GM20431 (cell line): ENCODE data around the gene SIX6.

Experiments used
- in situ Hi-C: fragments of 300-500 bp; cut with MseI, MboI; formaldehyde crosslinking; loops from one replicate; pipeline ENCODE4 v1.15.0; 2020; ENCODE audit warnings: low sequenced_read_pairs; ENCODE audit not compliant: unreplicated experiment

Gene SIX6

DNA sequence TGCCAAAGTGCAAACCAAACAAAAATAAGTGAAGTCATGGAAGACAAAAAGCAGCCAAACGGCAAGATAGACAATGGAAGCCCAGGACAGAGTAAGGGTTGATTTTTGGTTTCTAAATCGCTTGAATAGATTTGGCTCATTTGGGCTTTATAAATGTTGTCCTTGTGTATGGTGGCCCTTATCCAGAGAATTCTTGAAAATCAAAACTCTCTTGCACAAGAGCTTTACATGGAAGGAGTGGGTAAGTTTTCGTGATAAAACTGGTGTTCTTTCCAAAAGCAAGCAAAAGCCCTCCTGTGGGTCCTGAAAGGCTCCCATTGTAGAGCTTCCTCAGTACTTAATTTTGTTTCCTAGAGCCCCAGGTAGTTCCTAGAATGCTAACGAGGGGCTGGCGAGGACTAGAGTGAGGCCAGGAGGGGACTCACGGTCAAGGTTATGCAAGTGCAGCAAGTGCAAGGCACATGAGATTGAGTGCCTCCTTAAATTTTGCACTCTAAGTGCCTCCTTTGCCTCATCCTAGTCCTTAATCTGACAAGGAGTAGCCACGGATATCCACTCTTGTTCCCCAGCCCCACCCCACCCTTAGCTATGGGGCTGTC is 4.1 kb downstream of the SIX6 start:
- in situ Hi-C loops = no loop called here

DNA sequence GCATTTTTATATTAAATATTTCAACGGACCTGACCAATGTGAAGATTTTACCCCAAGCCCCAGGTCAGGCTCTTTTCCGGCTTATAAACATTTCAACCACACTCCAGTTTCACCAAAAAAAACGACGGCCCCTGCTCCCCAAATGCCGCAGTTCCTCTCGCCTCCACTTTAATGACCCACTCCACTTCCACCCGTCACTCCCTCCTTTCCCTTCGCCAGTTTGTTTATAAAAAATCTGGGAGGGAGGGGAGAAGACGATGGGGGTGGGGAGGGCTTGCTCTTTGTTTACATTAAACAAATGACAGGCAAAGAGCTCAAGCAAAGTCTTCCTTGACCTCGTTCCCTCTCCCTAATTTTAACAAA is 5.4 kb downstream of the SIX6 start:
- in situ Hi-C loops = no loop called here

DNA sequence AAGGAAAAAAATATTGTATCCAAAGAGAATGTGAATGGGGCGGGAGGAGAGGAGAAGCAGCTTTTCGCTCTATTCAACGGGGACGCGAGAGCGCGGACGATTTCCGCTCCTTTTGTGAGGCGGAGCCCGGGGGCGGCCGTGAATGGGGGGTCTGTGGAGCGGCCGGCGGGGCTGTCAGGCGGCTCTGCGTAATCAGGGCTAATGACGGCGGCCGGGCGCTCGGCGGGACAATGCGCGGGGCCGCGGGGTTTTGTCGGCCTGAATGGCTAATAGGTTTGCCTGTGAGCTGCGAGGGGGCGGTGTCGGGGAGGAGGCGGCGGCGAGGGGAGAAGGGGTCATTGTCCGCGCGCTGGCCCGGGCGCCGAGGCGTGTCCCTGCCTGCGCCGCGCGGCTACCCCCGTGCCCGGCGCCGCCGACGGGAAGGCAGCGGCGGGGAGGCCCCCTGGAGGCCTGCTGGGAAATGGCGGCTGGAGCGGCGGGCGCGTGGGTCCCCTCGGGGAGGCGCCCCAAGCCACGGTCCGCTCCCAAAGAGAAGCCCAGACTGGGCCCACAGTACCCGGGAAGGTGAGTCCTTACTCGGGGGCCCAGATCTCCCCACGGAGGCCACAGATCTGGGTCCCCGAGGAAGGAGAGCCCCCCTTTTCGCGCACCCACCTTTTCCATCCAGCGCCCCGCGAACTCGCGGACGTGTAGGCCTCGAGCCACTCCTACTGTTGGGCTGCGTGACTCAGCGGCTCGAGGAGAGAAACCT is 6.0 kb downstream of the SIX6 start:
- in situ Hi-C loops = no loop called here

DNA sequence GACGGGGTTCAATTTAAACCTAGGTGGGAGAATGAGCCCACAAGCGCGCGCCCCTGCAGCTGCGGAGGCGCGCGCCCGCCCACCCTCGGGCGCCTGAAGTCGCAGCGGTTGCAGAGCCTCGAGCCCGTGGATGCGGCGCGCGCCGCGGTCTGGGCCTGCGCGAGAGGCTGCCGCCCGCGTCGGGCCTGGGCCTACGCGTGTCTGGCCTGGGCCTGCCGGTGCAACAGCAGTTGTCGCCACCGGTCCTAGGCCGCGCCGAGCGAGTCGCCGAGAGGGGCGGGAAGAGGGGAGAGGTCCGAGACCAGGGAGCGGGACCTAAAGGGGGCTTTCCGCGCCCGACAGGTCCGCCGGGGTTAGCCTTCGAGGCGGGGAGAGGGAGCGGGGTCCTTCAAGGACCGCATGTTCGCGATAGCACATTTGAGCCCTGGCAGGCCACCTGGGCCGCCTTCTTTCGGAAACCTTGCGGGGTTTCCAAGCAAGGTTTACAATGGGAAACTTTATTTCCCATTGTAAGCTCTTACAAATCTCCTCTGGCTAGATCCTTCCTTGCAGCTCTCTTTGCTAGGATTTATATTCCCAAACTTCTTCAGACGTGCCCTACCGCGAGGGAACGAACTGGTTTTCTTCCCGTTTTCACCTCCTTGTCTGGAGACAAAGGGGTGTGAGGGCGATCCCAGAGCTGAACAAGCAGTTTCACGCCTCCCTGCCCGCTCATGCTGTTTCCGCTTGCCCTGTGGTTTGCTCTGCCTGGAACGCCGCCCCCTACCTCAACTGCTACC is 6.8 kb downstream of the SIX6 start:
- in situ Hi-C loops = no loop called here

DNA sequence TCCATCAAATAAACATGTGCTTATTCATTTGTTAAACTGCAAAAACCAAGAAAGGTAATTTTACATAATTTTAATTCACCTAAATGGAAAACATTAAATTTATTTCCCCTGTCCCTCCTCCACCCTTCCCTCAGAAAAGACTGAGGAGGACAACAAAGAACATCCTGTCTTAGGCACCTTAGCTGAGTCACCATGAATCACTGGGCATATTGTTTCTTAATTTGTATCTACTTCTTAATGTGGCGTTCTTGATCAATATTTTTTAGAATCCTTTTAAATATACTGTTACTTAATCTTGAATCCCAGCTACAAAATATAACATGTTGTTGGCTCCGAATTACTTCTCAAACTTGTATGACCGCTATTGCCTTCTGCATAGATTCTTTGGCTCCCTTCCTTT is 23.5 kb downstream of the SIX6 start:
- in situ Hi-C loops = no loop called here

DNA sequence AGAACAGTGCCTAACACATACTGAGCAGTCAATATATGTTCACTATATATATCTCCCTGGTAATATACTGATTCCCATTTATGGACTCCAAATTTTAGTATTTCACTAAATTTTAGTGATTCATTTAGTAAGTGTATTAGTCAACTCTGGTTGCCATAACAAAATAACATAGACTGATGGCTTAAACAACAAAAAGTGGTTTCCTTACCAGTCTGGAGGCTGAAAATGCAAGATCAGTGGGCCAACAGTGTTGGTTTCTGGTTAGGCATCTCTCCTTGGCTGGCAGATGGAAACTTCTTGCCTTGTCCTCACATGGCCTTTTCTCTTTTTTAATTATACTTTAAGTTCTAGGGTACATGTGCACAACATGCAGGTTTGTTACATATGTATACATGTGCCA is 28.7 kb downstream of the SIX6 start:
- in situ Hi-C loops = no loop called here

DNA sequence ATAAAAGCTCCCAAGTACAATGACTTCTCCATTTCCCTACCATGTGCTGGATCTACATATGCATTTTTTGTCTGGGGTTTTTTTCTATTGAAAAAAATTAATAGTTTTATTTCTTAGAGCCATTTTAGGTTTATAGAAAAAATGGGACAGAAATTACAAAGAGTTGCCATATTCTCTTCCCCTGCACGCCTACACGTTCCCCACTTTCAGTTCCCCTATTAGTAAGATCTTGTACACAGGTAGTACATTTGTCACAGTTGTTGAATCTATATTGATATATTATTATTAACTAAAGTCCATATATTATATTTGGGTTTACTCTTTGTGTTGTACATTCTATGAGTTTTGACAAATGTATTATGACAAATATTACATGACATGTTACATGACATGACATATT is 35.7 kb downstream of the SIX6 start:
- in situ Hi-C loops = no loop called here

DNA sequence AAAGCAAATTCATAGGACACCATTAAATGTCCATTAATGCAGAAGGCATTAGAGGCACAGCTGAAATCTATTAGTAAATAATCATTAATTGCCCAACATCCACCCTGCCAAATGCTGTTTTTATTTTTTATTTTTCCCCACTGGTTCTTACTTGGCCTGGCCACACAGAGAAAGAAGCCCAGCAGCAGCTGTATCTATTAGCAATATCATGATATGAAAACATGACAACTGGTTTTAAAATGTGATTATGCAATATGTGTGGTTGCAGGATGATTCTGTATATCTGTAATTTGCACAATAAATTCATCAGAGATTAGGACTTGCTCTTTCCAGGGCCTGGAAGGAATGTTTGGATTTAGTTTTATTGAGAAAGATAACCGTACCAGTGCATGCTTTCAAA is 44.9 kb downstream of the SIX6 start:
- in situ Hi-C loops = loop anchor here (10.0 to 25.0 kb wide), 2 partner anchors 209 to 492 kb away; no protein-coding TSS in a partner anchor

DNA sequence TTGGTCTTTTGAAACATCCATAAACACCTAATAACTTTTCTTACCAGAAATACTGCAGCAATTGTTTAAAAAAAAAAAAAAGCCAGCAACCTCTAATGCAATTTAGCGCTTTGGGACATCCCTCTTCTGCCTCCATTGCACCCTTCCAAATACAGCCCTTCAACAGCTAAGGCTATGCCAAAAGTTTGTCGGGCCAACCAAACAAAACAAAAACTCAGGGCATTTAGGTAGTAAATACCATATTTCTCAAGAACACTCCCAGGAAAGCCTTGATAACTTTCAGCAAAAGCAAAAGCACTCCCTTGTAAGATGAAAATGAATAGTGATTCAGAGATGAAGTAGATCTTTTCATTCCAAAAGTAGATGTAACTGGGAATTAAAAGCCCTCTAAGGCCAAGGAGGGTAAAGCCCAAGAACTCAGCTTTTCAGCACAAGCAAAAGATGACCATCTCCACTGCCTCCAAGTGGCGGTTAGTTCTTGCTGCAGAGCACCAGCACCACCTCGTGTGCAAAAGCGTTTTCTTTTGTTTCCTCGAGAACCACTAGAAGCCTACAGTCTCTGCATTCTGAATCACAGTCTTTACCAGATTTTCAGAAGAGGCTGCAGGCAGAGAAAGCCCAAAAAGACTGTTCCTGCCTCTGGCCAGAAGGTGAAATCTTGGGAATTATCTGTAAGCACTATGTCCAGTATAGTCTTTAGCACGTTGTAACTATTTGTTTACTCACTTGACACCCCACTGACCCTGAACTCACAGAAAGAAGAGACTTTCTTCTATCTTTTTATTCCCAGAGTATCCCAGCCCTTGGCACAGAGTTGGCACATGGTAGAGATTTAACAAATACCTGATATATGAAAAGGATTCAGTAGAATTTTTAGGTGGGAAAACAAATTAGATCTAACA is 53.1 kb downstream of the SIX6 start:
- in situ Hi-C loops = loop anchor here (10.0 to 25.0 kb wide), 2 partner anchors 367 to 500 kb away; no protein-coding TSS in a partner anchor
